CD1c-positive myeloid dendritic cell (primary cell): Measurements from ENCODE around the gene BORCS5.
"Not testable (repeated sequence)": the region's sequence is repeated elsewhere in the genome, so short reads cannot be mapped to it uniquely, and the experiment has no call there.

Experiments
- DNase-seq: peaks from one replicate; pipeline ENCODE4 v3.0.0-alpha.2; 2016; ENCODE audit errors: extremely low spot score

Gene BORCS5

DNA sequence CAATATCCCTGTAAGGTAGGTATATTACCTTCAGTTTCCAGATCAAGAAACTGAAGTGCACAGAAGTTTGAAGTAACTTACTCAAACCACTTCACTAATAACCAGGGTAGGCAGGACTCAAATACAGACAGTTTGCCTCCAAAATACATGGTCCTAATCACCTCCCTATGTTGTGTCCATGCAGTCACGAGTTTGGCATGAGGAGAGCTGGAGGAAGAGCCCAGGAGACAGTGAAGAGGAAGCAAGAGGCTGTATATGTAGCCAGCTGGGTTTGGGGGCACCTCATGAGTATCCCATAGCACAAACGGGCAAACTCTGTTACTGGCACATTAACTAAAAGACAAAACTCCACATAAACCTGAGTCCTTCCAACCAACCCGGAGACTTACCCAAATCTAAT, 126.6 kb downstream of the BORCS5 start:
- DNase-seq: no peak

DNA sequence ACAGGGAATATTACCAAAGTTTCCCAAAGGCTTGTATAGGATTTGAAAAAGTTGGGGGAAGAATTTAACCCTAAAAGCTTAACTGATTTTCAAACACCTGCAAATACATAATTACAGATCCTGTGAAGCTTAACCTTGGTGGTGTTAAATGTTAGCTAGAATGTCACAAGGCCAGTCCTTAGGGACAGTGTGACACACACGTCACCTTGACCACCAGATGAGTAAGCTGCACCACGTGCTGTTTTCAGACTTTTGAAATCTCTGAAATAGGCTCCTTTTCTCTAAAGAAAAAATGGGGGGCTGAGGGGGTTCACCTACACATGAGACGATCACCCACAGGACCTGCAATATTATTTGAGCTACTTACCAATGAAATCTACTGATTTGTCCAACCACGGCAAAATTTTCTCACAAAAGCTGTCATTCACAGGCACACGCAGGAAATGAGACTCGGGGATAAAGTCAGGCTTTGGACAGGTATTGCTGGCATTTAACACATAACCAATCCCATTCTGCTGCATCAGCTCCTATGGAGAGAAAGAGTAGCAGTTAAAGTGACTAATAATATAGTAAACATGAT, 129.9 kb downstream of the BORCS5 start:
- DNase-seq: no peak

- no peak for DNase-seq
These were observed 130.6 kb downstream of the BORCS5 start for GRCh38 chr12:12487490-12487889.

- DNase-seq: no peak
These were observed 131.4 kb downstream of the BORCS5 start for GRCh38 chr12:12488296-12488695.

- no peak for DNase-seq
These were observed 132.1 kb downstream of the BORCS5 start for GRCh38 chr12:12488823-12489550.

- DNase-seq: no peak
These were observed 134.7 kb downstream of the BORCS5 start for GRCh38 chr12:12491606-12492005.

GRCh38 chr12:12492547-12492946, 135.7 kb downstream of the BORCS5 start:
- no peak for DNase-seq

DNA sequence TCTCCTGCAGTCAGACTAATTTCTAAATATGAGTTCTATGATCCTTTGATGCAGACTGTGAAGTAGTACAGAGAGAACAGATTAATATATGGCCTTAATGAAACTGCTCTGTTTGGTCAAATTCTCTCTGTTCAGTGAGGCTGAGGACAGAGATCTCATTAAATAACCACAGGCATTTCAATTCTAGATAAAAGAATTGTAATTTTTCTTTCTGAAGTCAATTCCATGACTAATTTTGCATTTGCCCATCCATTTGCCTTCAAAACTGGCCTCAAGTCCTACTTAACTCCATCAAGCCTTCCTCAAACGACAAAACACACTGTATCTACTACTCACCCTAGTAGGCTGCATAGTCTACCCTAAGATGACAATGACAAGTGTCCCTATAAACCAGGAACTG, 138.7 kb downstream of the BORCS5 start:
- DNase-seq: no peak

DNA sequence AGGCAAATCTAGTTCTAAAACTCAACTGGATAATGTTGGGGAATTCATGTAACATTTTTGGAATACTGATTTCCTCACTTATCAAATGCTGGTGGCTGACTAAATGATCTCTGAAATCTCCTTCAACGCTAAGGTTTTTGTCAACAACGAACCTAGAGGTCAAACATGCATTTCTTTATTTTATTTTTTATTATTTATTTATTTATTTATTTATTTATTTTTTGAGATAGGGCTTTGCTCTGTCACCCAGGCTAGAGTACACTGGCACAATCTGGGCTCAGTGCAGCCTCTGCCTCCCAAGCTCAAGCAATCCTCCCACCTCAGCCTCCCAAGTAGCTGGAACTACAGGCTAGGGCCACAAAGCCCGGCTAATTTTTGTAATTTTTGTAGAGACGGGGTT, 141.3 kb downstream of the BORCS5 start:
- DNase-seq: no peak

DNA sequence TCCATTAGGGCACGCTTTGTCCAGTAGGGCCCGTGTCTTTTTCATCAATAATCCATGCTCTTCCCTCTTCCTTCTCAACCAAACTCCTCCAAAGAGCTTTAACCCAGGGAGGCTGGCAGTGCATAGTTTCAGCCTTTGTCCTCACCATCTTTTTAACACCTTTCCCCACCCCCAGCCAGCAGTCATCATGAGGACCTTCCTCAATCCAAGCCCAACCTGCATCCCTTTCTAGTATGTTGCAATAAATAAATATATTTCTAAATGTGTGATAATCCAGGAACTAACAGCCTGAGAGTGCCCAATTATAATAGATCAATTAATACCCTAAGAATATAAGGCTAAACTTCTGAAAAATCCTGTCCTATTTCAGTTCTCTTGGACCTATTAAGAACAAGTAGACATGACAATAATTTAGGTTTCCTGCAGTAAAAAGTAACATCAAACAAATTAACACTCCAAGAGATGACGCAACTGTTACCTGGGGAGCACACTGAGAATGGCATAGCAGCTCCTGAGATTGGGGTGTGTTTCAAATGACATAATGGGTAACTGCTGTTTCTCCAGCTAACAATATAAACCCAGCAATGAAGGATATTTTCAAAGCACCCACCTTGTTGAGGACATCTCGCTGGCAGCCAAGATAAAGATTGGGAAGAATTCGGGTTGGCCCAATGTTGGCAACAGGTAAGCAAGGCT, 143.2 kb downstream of the BORCS5 start:
- DNase-seq: no peak

GRCh38 chr12:12501121-12501520, 144.2 kb downstream of the BORCS5 start:
- no peak for DNase-seq

GRCh38 chr12:12502130-12502814, 145.4 kb downstream of the BORCS5 start:
- not testable (repeated sequence) for DNase-seq

DNA sequence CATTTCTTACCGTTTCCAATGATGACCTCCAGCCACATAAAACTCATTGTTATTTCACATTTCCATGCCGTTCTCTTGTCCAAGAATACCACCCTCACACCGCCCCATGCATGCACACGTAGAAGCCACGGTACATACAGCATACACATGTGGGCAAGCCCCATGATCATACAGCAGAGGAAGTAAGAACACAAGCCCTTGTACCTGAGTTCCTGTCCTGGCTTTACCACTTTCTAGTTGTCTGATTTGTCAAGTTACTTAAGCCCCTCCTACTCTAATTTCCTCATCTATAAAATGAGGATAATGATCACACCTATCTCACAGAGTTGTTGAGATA, 145.9 kb downstream of the BORCS5 start:
- no peak for DNase-seq

DNA sequence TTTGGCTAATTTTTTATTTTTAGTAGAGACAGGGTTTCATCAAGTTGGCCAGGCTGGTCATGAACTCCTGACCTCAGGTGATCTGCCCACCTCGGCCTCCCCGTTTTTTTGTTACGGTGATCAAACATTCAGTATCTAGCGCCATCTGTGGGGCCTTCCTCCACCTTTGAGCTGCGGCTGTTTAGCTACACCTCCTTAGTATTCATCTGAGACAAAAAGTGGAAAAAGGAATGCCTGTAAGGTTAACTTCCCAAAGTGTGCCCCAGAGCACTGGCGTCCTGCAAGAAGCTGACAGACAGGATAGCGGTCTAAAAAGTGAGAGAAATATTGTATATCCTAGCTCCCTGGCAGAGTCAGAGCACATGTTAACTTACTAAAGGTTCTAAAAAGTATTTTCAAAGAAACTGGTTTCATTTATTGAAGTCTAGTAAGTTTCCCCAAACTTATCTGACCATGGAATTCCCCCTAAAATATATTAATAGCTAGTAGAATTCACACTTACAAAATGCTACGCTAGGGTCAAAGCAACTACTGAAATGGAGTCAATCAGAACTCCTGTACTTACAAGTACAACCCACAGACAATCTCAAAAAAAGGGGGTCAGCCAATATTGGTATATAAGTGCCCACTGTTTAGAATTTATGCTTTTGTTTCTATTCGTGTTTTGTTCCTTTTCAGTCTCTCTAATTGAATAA, 146.7 kb downstream of the BORCS5 start:
- DNase-seq: no peak

DNA sequence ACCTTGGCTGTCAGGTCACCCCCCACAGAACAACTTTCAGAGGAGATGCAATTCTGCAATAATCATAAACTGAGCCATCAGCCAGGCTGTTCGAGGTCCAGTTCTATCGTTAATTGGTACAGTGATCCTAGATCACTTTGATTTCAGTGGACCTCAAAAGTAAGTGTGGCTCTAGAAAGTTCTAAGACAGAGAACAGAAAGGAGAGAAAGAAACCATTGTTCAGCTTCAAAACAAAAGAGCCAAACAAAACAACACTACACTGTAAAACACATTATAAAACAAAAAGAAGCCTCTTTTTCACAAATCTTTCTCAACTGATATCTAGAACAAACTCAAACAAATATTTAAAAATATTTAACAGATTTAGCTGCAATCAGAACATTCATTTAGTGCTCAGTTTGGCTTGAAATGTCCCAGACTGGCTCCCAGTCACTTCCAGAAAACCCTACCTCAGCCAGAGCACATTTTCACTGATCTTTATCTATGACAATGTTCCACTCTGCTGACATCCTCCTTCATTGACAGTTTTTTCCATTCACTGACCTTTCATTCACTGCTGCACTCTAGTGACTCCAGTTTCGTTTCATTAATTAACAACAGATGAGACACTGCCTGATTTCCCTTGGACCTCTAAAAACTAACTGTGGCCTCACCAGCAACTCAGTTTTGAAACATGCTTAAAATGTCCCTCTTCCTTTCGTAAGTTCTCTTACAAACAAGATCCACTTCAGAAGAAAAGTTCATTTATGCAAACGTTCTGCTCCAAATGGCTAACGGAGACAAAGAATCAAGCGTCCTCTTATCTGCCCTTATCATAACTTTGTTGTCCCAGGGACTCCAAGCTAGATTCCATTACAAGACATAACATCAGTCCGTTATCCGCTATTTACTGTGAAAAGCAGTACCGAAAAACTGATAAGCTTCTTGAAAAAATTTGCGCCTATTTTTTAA, 148.9 kb downstream of the BORCS5 start:
- DNase-seq: no peak

- no peak for DNase-seq
These were observed 149.6 kb downstream of the BORCS5 start for GRCh38 chr12:12506496-12506890.

DNA sequence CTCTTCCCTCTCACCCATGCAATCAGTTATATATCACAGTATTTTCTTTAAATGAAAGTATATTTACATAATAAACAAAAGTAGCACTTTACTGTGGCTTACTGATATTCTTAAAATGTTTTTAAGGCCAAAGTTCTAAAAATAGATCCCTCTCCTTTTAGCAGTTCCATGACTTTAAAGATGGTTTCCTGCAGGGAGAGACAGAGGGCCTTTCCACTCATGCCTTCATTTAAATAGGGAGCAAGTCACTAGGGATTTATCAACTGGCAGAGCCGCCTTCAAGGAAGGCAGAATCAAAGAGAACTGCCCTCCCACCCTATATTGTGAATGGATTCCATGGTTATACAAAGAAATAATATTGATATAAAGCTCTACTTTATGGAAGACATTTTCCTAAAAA, 150.2 kb downstream of the BORCS5 start:
- DNase-seq: no peak

DNA sequence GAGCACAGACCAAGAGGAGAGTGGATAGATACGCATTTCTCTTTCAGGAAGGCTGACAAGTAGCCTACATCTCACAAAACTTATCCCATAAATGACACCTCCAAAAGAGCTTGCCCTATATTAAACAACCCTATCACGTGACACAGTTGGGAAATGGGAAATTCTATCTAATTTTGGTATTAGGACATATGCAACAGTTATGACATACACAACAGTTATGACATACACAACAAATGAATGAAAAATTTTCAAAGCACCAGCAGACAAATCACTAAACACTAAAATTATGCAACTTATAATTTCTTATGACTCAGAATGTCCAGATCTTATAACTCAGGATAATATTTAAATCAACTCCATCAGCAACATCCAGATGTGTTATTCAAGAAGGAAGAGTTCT, 151.7 kb downstream of the BORCS5 start:
- peak; percentile 46 for DNase-seq

GRCh38 chr12:12510141-12510540, 153.3 kb downstream of the BORCS5 start:
- DNase-seq: no peak

GRCh38 chr12:12510551-12510950, 153.7 kb downstream of the BORCS5 start:
- DNase-seq: no peak
